ENCODE results near the gene CTBP2. TPM values are rescaled to one million over a fixed set of nuclear protein-coding genes. Genes with fewer than 3 reads are reported as not detected.
"Not testable (repeated sequence)": the region's sequence is repeated elsewhere in the genome, so short reads cannot be mapped to it uniquely, and the experiment has no call there.

The CTBP2 gene
- total and polyA plus RNA-seq, 8 donors, result 21.3 to 169 (median 61.6) TPM

GRCh38 chr10:125061557-125062226 is 98.7 kb downstream of the CTBP2 start:
- intact Hi-C loops (cut with DNase I; ENCODE audit: low total_unique reads), result no loop called here
- TF ChIP-seq CTCF (IDR thresholded peaks at IDR 0.05) (no peak), EP300 (IDR thresholded peaks at IDR 0.05) (no peak), POLR2AphosphoS5 (IDR thresholded peaks at IDR 0.05) (no peak), POLR2A (IDR thresholded peaks at IDR 0.05) (no peak)
- peak overlapping the region; percentile 22 to 93 (median 78) for H3K27ac ChIP-seq
- H3K9me3 ChIP-seq, result no peaks in the 10 kb centered on the region
- no peaks in the 10 kb centered on the region for H3K27me3 ChIP-seq
- WGBS, 5 donors, result 56 to 62% (median 59%) methylated on average over 20 to 21 of the region's 21 CpGs
- DNase-seq, result no peak
- H3K4me1 ChIP-seq, result peaks cover 83 to 100% (median 92%) of the 10 kb centered on the region in 4 donors
- peaks cover 0 to 7% (median 4%) of the 10 kb centered on the region in 4 donors for H3K36me3 ChIP-seq
- peak overlapping the region in 1 of 4 donors; percentile 14 for H3K4me3 ChIP-seq

GRCh38 chr10:125060826-125061556 is 99.4 kb downstream of the CTBP2 start:
- Histone ChIP-seq H3K36me3 (no peaks in the 10 kb centered on the region), H3K9me3 (no peaks in the 10 kb centered on the region), H3K27ac (peak overlapping the region; percentile 22 to 93 (median 78)), H3K4me1 (peaks cover 85 to 100% (median 95%) of the 10 kb centered on the region in 4 donors), H3K27me3 (no peaks in the 10 kb centered on the region), H3K4me3 (peak overlapping the region in 2 of 4 donors; percentile 9 to 14)
- DNase-seq, result peak; percentile 88 to 93
- TF ChIP-seq POLR2A (IDR thresholded peaks at IDR 0.05) (no peak), CTCF (IDR thresholded peaks at IDR 0.05) (peak in 5 of 7 experiments; percentile 72 to 85 (median 80)), POLR2AphosphoS5 (IDR thresholded peaks at IDR 0.05) (peak in 2 of 3 donors; percentile 53 to 80)
- WGBS, 5 donors, result 14 to 32% (median 29%) methylated on average over 18 to 21 of the region's 21 CpGs
- intact Hi-C loops (cut with DNase I; ENCODE audit: low total_unique reads), result no loop called here

- Histone ChIP-seq H3K27me3 (no peaks in the 10 kb centered on the region), H3K4me1 (peaks cover 85 to 100% (median 96%) of the 10 kb centered on the region in 4 donors), H3K27ac (peak overlapping the region; percentile 19 to 93 (median 78)), H3K36me3 (no peaks in the 10 kb centered on the region), H3K4me3 (peak overlapping the region in 2 of 4 donors; percentile 9 to 14), H3K9me3 (no peaks in the 10 kb centered on the region)
- WGBS, 5 donors, result 30 to 47% (median 41%) methylated on average over 9 of the region's 9 CpGs
- intact Hi-C loops (cut with DNase I; ENCODE audit: low total_unique reads), result no loop called here
- DNase-seq, result peak in 1 of 2 donors; percentile 50
- TF ChIP-seq POLR2AphosphoS5 (IDR thresholded peaks at IDR 0.05) (peak in 1 of 3 donors; percentile 64), EP300 (IDR thresholded peaks at IDR 0.05) (no peak)
These were observed 99.9 kb downstream of the CTBP2 start for GRCh38 chr10:125060482-125060825.

- DNase-seq, result peak in 1 of 2 donors; percentile 73
- Histone ChIP-seq H3K36me3 (no peaks in the 10 kb centered on the region), H3K27ac (peak overlapping the region in 4 of 5 donors; percentile 4 to 93 (median 74)), H3K27me3 (no peaks in the 10 kb centered on the region), H3K4me1 (peaks cover 85 to 100% (median 96%) of the 10 kb centered on the region in 4 donors), H3K4me3 (no peak overlapping the region), H3K9me3 (no peaks in the 10 kb centered on the region)
- WGBS, 5 donors, result 40 to 61% (median 48%) methylated on average over 10 of the region's 10 CpGs
- intact Hi-C loops (cut with DNase I; ENCODE audit: low total_unique reads), result no loop called here
- TF ChIP-seq POLR2A (IDR thresholded peaks at IDR 0.05) (no peak), POLR2AphosphoS5 (IDR thresholded peaks at IDR 0.05) (peak in 1 of 3 donors; percentile 8), CTCF (IDR thresholded peaks at IDR 0.05) (no peak)
These were observed 100.3 kb downstream of the CTBP2 start for GRCh38 chr10:125060026-125060425.

- intact Hi-C loops (cut with DNase I; ENCODE audit: low total_unique reads); H3K27me3 ChIP-seq; H3K9me3 ChIP-seq; H3K4me3 ChIP-seq; H3K36me3 ChIP-seq; DNase-seq: not testable (repeated sequence)
- Histone ChIP-seq H3K4me1 (peaks cover 81 to 100% (median 92%) of the 10 kb centered on the region in 4 donors), H3K27ac (peak overlapping the region in 4 of 5 donors; percentile 57 to 93 (median 90))
- WGBS, 5 donors, result 91 to 98% (median 95%) methylated on average over 8 of the region's 8 CpGs
These were observed 101.0 kb downstream of the CTBP2 start for GRCh38 chr10:125059348-125059747.

Measured in stomach (tissue), 9 donors.